ENCODE measurements around the gene SFXN5. TPM values are rescaled to one million over a fixed set of nuclear protein-coding genes. Genes with fewer than 3 reads are reported as not detected.

SFXN5 gene
- total RNA-seq, 1 donor from 2014 or later, result 9.3 TPM

DNA sequence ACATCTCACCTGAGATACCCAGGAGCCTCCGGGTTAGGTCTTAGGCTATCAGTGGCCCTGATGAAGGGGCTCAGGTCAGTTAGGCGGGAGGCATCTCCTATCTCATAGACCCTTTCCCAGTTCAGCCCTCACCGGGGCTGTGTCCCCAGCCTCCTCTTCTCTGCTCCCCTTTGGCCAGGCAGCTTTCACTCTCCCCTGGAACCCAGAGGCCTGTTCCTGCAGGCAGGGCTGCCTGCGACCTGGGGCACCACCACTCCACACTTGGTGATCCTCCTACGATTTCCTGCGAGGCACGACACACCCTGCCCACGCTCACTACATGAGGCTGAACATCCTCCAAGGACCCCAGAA, 51.2 kb downstream of the SFXN5 start:
- TF ChIP-seq, protein P1, sequence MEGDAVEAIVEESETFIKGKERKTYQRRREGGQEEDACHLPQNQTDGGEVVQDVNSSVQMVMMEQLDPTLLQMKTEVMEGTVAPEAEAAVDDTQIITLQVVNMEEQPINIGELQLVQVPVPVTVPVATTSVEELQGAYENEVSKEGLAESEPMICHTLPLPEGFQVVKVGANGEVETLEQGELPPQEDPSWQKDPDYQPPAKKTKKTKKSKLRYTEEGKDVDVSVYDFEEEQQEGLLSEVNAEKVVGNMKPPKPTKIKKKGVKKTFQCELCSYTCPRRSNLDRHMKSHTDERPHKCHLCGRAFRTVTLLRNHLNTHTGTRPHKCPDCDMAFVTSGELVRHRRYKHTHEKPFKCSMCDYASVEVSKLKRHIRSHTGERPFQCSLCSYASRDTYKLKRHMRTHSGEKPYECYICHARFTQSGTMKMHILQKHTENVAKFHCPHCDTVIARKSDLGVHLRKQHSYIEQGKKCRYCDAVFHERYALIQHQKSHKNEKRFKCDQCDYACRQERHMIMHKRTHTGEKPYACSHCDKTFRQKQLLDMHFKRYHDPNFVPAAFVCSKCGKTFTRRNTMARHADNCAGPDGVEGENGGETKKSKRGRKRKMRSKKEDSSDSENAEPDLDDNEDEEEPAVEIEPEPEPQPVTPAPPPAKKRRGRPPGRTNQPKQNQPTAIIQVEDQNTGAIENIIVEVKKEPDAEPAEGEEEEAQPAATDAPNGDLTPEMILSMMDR (IDR thresholded peaks at IDR 0.05), result no peak
- intact Hi-C loops (cut with DNase I), result no loop called here
- H3K4me1 ChIP-seq, result peaks cover 0 to 17% of the 10 kb centered on the region in 2 donors
- H3K27ac ChIP-seq, result peak overlapping the region in 1 of 2 donors; percentile 66
- no peaks in the 10 kb centered on the region for H3K27me3 ChIP-seq
- H3K9me3 ChIP-seq, result no peaks in the 10 kb centered on the region
- no peaks in the 10 kb centered on the region for H3K36me3 ChIP-seq
- no peak overlapping the region for H3K4me3 ChIP-seq
- DNase-seq (ENCODE audit: low spot score in 2 of 2), result no peak

DNA sequence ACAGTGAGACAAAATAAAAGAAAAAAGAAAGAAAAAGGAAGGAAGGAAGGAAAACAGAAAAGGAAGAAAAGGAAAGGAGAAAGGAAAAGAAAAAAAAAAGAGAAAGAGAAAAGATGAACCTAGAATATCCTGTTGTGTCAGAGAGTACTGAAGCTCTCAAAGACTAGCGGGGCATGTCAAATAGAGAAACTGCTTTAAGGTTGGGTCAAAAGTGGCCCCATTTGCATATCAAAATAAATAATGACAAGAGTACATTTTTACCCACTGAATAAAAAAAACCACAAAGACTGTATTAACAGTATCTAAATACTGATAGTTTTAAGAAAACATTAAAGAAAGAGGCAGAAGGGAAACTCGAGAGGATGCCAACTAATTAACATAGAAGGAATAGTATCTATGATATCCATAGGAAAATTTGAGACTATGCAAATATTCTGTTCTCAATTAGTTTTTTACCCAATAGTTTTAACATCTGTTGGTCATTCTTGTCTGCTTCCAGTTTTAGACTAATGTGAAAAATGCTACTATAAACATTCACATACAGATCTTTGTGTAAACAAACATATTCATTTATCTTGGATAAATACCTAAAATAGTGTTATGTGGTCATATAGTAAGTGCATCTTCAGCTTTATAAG, 53.2 kb downstream of the SFXN5 start:
- DNase-seq (ENCODE audit: low spot score in 2 of 2), result no peak
- H3K9me3 ChIP-seq, result no peaks in the 10 kb centered on the region
- no peaks in the 10 kb centered on the region for H3K36me3 ChIP-seq
- no peaks in the 10 kb centered on the region for H3K27me3 ChIP-seq
- H3K4me1 ChIP-seq, result peaks cover 0 to 21% of the 10 kb centered on the region in 2 donors
- intact Hi-C loops (cut with DNase I), result no loop called here
- H3K27ac ChIP-seq, result no peak overlapping the region
- TF ChIP-seq, protein P1 (IDR thresholded peaks at IDR 0.05), result no peak
- H3K4me3 ChIP-seq, result no peak overlapping the region

DNA sequence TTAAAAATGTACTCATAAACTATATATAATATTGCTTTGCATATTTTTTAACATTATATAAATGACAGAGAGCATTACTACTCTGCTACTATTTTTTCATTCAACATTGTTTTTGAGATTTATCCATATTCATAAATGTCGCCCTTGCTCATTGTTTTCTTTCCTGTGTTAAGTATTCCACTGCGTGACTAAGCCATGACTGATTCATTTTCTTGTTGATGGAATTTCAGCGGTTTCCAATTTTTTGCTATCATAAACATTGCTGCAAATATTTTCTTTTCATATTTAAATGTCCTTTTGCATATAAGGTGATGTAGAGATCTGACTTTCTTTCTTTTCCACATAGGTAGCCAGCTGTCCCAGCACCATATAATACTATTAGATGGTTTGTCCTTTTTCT, 57.6 kb downstream of the SFXN5 start:
- intact Hi-C loops (cut with DNase I), result no loop called here
- H3K27me3 ChIP-seq, result no peaks in the 10 kb centered on the region
- no peaks in the 10 kb centered on the region for H3K36me3 ChIP-seq
- no peak overlapping the region for H3K27ac ChIP-seq
- TF ChIP-seq, protein P1 (IDR thresholded peaks at IDR 0.05), result no peak
- peaks cover 0 to 6% of the 10 kb centered on the region in 2 donors for H3K4me1 ChIP-seq
- H3K4me3 ChIP-seq, result no peak overlapping the region
- no peaks in the 10 kb centered on the region for H3K9me3 ChIP-seq
- no peak for DNase-seq (ENCODE audit: low spot score in 2 of 2)

DNA sequence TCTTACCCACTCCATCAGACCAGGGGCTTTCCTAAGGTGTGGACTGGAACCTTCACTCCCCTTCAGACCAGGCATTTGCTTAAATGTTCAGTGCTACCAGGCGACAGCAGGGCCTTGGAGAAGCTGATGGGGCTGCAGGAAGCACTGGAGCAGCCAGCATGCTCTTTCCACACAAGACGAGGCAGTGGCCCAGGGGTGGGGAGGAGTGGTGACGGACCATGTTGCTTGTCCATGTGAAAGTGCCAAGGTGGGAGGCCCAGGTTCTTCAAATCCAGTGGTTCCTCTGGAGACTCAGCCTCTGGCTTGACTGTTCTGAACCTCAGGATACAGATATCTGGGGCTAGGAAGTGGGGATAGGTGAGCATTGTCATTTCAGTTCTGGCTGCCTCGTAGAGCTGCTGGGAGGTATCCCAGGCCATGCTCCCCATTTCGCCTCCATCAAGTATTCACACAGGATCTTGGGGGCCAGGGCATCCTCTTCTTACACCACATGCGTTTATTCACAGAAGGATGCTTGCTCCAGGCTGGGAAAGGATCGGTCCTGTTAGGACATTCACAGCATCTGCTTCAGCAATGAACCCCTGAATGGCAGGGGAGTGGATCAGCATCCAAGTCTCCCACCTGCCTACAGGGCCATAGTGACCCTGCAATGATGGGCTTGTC, 62.2 kb downstream of the SFXN5 start:
- Histone ChIP-seq H3K27ac (no peak overlapping the region), H3K4me1 (peaks cover 4 to 23% of the 10 kb centered on the region in 2 donors), H3K4me3 (no peak overlapping the region), H3K9me3 (no peaks in the 10 kb centered on the region), H3K36me3 (no peaks in the 10 kb centered on the region), H3K27me3 (no peaks in the 10 kb centered on the region)
- intact Hi-C loops (cut with DNase I), result no loop called here
- TF ChIP-seq, protein P1 (IDR thresholded peaks at IDR 0.05), result no peak
- DNase-seq (ENCODE audit: low spot score in 2 of 2), result peak in 1 of 2 donors; percentile 33

DNA sequence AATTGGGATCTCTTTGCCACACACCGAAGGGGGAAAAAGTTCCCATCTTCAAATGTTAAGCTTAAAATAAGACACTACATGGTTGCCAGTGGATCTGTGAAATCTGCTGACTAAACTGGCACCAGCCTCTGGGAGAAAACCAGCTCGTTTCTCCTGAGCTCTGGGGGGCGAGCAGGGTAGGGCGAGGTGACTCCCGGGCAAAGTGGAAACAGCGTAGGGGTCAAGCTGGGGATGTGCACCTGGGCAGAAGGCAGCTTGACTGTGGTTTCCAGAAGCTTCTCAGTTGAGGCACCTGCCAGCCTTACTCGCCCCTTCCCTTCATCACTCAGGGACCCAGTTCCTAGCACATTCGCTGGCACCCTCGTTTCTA, 62.8 kb downstream of the SFXN5 start:
- peaks cover 4 to 23% of the 10 kb centered on the region in 2 donors for H3K4me1 ChIP-seq
- H3K4me3 ChIP-seq, result no peak overlapping the region
- TF ChIP-seq, protein P1 (IDR thresholded peaks at IDR 0.05), result no peak
- no peaks in the 10 kb centered on the region for H3K36me3 ChIP-seq
- no peaks in the 10 kb centered on the region for H3K27me3 ChIP-seq
- DNase-seq (ENCODE audit: low spot score in 2 of 2), result no peak
- H3K9me3 ChIP-seq, result no peaks in the 10 kb centered on the region
- intact Hi-C loops (cut with DNase I), result no loop called here
- H3K27ac ChIP-seq, result no peak overlapping the region
